GM21526 (cell line): ENCODE results near the gene NCBP1.
"Not testable (repeated sequence)": the region's sequence is repeated elsewhere in the genome, so short reads cannot be mapped to it uniquely, and the experiment has no call there.

ENCODE experiments used
- ATAC-seq: cut with Tn5 transposase; IDR thresholded peaks from one replicate; pipeline ENCODE4 v1.9.1; 2021; ENCODE audit warnings: moderate library complexity; ENCODE audit not compliant: unreplicated experiment, low FRiP score

NCBP1 gene

GRCh38 chr9:97668485-97668884, 34.9 kb downstream of the NCBP1 start:
- no peak for ATAC-seq

GRCh38 chr9:97670586-97670985, 37.0 kb downstream of the NCBP1 start:
- ATAC-seq: no peak

- no peak for ATAC-seq
Observed at GRCh38 chr9:97672403-97672802, 38.8 kb downstream of the NCBP1 start.

GRCh38 chr9:97673922-97674321, 40.3 kb downstream of the NCBP1 start:
- no peak for ATAC-seq

- no peak for ATAC-seq
Observed at GRCh38 chr9:97675655-97676054, 42.0 kb downstream of the NCBP1 start.

- no peak for ATAC-seq
Observed at GRCh38 chr9:97682242-97682641, 48.6 kb downstream of the NCBP1 start.

GRCh38 chr9:97688654-97689053, 55.0 kb downstream of the NCBP1 start:
- no peak for ATAC-seq

- ATAC-seq: no peak
Observed at GRCh38 chr9:97689401-97690180, 56.0 kb downstream of the NCBP1 start.

- no peak for ATAC-seq
Observed at GRCh38 chr9:97694769-97695168, 61.1 kb downstream of the NCBP1 start.

GRCh38 chr9:97695390-97695789, 61.8 kb downstream of the NCBP1 start:
- no peak for ATAC-seq

GRCh38 chr9:97695995-97696802, 62.6 kb downstream of the NCBP1 start:
- ATAC-seq: no peak

- peak; percentile 94 for ATAC-seq
Observed at GRCh38 chr9:97696803-97697601, 63.4 kb downstream of the NCBP1 start, which contains the start of gene XPA. XPA (minus strand) TSS chr9:97697340; CDS start chr9:97697292, 48 bp downstream.

- ATAC-seq: no peak
Observed at GRCh38 chr9:97697837-97698236, 64.2 kb downstream of the NCBP1 start.

GRCh38 chr9:97698865-97699264, 65.2 kb downstream of the NCBP1 start:
- no peak for ATAC-seq

GRCh38 chr9:97699281-97699680, 65.7 kb downstream of the NCBP1 start:
- not testable (repeated sequence) for ATAC-seq

- ATAC-seq: not testable (repeated sequence)
Observed at GRCh38 chr9:97699824-97700223, 66.2 kb downstream of the NCBP1 start.

GRCh38 chr9:97703437-97704344, 70.1 kb downstream of the NCBP1 start:
- no peak for ATAC-seq

- ATAC-seq: no peak
Observed at GRCh38 chr9:97704345-97704677, 70.7 kb downstream of the NCBP1 start.

- ATAC-seq: no peak
Observed at GRCh38 chr9:97704851-97705250, 71.2 kb downstream of the NCBP1 start.

- no peak for ATAC-seq
Observed at GRCh38 chr9:97705354-97705950, 71.8 kb downstream of the NCBP1 start.
